HCT116 (cell line): Measurements from ENCODE around the gene DENND5A. TPM values are rescaled to one million over a fixed set of nuclear protein-coding genes. Genes with fewer than 3 reads are reported as not detected.

Experiments
- ATAC-seq: fragments of 200-7000 bp; cut with Tn5 transposase; 2 replicates; pipeline ENCODE4 v1.9.1; 2020; ENCODE audit warnings: mild to moderate bottlenecking, moderate library complexity
- BruUV-seq: library from RNA; stranded (reverse); fragments of 400-500 nt; replicated peaks from 2 replicates; lab custom pipeline; 2021; lab: Mats Ljungman, UMichigan
- CTCF ChIA-PET: fragments of 300-600 bp; sonication (Branson Sonifier 250); formaldehyde crosslinking; loops from one replicate; lab custom pipeline; 2021; ENCODE audit warnings: antibody characterized with exemption; lab: Charles Lee
- POLR2A ChIA-PET: fragments of 300-600, 350-600 bp; sonication (Branson Sonifier 250); formaldehyde crosslinking; loops from one replicate; lab custom pipeline; 2021; ENCODE audit warnings: antibody characterized with exemption; lab: Charles Lee
- RAD21 ChIA-PET, 2 experiments: fragments of 300-600 bp; sonication (Branson Sonifier 250); formaldehyde crosslinking; loops; one replicate each; lab custom pipeline; 2023; ENCODE audit warnings: low total read pairs in 2 of 2; ENCODE audit not compliant: uncharacterized antibody in 2 of 2, unreplicated experiment in 2 of 2, low non-redundant PET in 1 of 2; lab: Charles Lee
- DNase-seq: peaks from one replicate; pipeline ENCODE4 v3.0.0-alpha.2; 2010; ENCODE audit warnings: low read depth, low spot score
- H2AFZ ChIP-seq: fragments of 200-600 bp; shearing (Covaris generic), sonication (generic); 2 replicates; pipeline ENCODE4 v1.6.1; 2017; ENCODE audit warnings: low read depth, mixed run types, mixed read lengths, antibody characterized with exemption, low read length; ENCODE audit not compliant: poor library complexity, severe bottlenecking
- H3K27ac ChIP-seq: 2 replicates; pipeline ENCODE4 v1.5.1; 2012; ENCODE audit warnings: low read depth, low read length
- H3K27me3 ChIP-seq: fragments of 200-600 bp; sonication (generic); 2 replicates; pipeline ENCODE4 v1.6.1; 2016; ENCODE audit warnings: mixed run types, low read length, mixed read lengths; ENCODE audit not compliant: insufficient read depth
- H3K36me3 ChIP-seq, 2 experiments: fragments of 200-500 bp in 1 of 2; fragments of 200-600 bp in 1 of 2; sonication (Bioruptor generic) in 1 of 2; sonication (generic) in 1 of 2; 2 replicates each; pipeline versions ENCODE4 v1.5.1 to v1.6.1; 2014 to 2016; ENCODE audit warnings: low read length in 2 of 2, inconsistent platforms in 1 of 2, mixed read lengths in 1 of 2, mixed run types in 1 of 2; ENCODE audit not compliant: insufficient read depth in 2 of 2, control insufficient read depth in 1 of 2
- H3K4me1 ChIP-seq, 2 experiments: fragments of 200-600 bp in 1 of 2; sonication (generic) in 1 of 2; 2 replicates each; pipeline versions ENCODE4 v1.5.1 to v1.6.1; 2012 to 2017; ENCODE audit warnings: low read length in 2 of 2, inconsistent platforms in 1 of 2, mild to moderate bottlenecking in 1 of 2, mixed read lengths in 1 of 2, mixed run types in 1 of 2, moderate library complexity in 1 of 2; ENCODE audit not compliant: insufficient read depth in 2 of 2, control insufficient read depth in 1 of 2
- H3K4me2 ChIP-seq: fragments of 200-600 bp; sonication (generic); 2 replicates; pipeline ENCODE4 v1.6.1; 2017; ENCODE audit warnings: mixed run types, low read length, mixed read lengths
- H3K4me3 ChIP-seq, 2 experiments: fragments of 200-600 bp in 1 of 2; sonication (generic) in 1 of 2; replicated peaks in 1 of 2; 2 replicates each; pipeline ENCODE4 v1.5.1; 2011 to 2016; ENCODE audit warnings: low read length in 2 of 2, control low read depth in 1 of 2, low read depth in 1 of 2, mild to moderate bottlenecking in 1 of 2, mixed read lengths in 1 of 2, mixed run types in 1 of 2
- H3K79me2 ChIP-seq: fragments of 200-600 bp; sonication (generic); 2 replicates; pipeline ENCODE4 v1.6.1; 2017; ENCODE audit warnings: mild to moderate bottlenecking, mixed run types, low read length, moderate library complexity, mixed read lengths; ENCODE audit not compliant: insufficient read depth
- H3K9ac ChIP-seq: fragments of 200-600 bp; sonication (generic); 2 replicates; pipeline ENCODE4 v1.6.1; 2016; ENCODE audit warnings: low read length, mixed read lengths
- H3K9me2 ChIP-seq: fragments of 200-600 bp; sonication (generic), shearing (Covaris generic); 2 replicates; pipeline ENCODE4 v1.6.1; 2017; ENCODE audit warnings: mixed run types, mild to moderate bottlenecking, moderate library complexity; ENCODE audit not compliant: insufficient read depth
- H3K9me3 ChIP-seq, 2 experiments: fragments of 200-500 bp in 1 of 2; fragments of 200-600 bp in 1 of 2; sonication (Bioruptor generic) in 1 of 2; sonication (generic) in 1 of 2; 2 replicates each; pipeline ENCODE4 v1.6.1; 2014 to 2017; ENCODE audit warnings: low read length in 2 of 2, mixed read lengths in 2 of 2, inconsistent platforms in 1 of 2, low read depth in 1 of 2, mild to moderate bottlenecking in 1 of 2, mixed run types in 1 of 2, moderate library complexity in 1 of 2; ENCODE audit not compliant: control insufficient read depth in 1 of 2, insufficient read depth in 1 of 2
- H4K20me1 ChIP-seq: fragments of 200-600 bp; sonication (generic), shearing (Covaris generic); 2 replicates; pipeline ENCODE4 v1.6.1; 2017; ENCODE audit warnings: mixed run types, mild to moderate bottlenecking, moderate library complexity; ENCODE audit not compliant: insufficient read depth
- CBX3 ChIP-seq: IDR thresholded peaks from 2 replicates; pipeline ENCODE4 v1.6.1; 2012; ENCODE audit warnings: low read depth
- CEBPB ChIP-seq: IDR thresholded peaks from 2 replicates; pipeline ENCODE4 v1.6.1; 2012; ENCODE audit warnings: low read depth
- EZH2 ChIP-seq: fragments of 200-600 bp; sonication (generic); IDR thresholded peaks from 2 replicates; pipeline ENCODE4 v1.6.1; 2017; ENCODE audit warnings: antibody characterized with exemption, mixed run types
- EZH2phosphoT487 ChIP-seq: fragments of 200-600 bp; IDR thresholded peaks from 2 replicates; pipeline ENCODE4 v1.6.1; 2018; ENCODE audit warnings: antibody characterized with exemption, borderline replicate concordance
- FOSL1 ChIP-seq: IDR thresholded peaks from 2 replicates; pipeline ENCODE4 v1.6.1; 2012; ENCODE audit warnings: low read depth
- JUND ChIP-seq: IDR thresholded peaks from 2 replicates; pipeline ENCODE4 v1.6.1; 2012
- SIN3A ChIP-seq: IDR thresholded peaks from 2 replicates; pipeline ENCODE4 v1.6.1; 2012; ENCODE audit warnings: low read depth
- SP1 ChIP-seq: IDR thresholded peaks from 2 replicates; pipeline ENCODE4 v1.6.1; 2012; ENCODE audit warnings: low read depth
- SRF ChIP-seq: IDR thresholded peaks from 2 replicates; pipeline ENCODE4 v1.6.1; 2012; ENCODE audit warnings: low read depth
- TCF7L2 ChIP-seq: IDR thresholded peaks from 2 replicates; pipeline ENCODE4 v1.7.0; 2011; ENCODE audit warnings: borderline replicate concordance, inconsistent platforms; ENCODE audit not compliant: insufficient read depth, insufficient read length; ENCODE audit errors: extremely low read depth
- YY1 ChIP-seq: IDR thresholded peaks from 2 replicates; pipeline ENCODE4 v1.6.1; 2011; ENCODE audit warnings: low read length, low read depth, moderate library complexity, mild to moderate bottlenecking; ENCODE audit not compliant: insufficient replicate concordance; ENCODE audit errors: extremely low read depth
- intact Hi-C: fragments of 100-400 bp; cut with micrococcal nuclease; formaldehyde crosslinking; loops from 2 replicates; pipeline ENCODE4 v1.10.0; 2022
- total RNA-seq: library from RNA; stranded (reverse); gene quantifications from one replicate; pipeline ENCODE4 v1.2.1, GENCODE V29; 2021; ENCODE audit not compliant: unreplicated experiment
- TF ChIP-seq, protein P1 (sequence below): IDR thresholded peaks from 2 replicates; pipeline ENCODE4 v1.6.1; 2012
- TF ChIP-seq, protein P2 (sequence below): IDR thresholded peaks from 2 replicates; pipeline ENCODE4 v1.6.1; 2012; ENCODE audit warnings: low read depth
- TF ChIP-seq, protein P3 (sequence below): IDR thresholded peaks from 2 replicates; pipeline ENCODE4 v1.6.1; 2011; ENCODE audit warnings: mild to moderate bottlenecking, low read length, moderate library complexity; ENCODE audit not compliant: insufficient replicate concordance; ENCODE audit errors: extremely low read depth
- TF ChIP-seq, protein P4 (sequence below): IDR thresholded peaks from 2 replicates; pipeline ENCODE4 v1.6.1; 2012

DENND5A gene
- total RNA-seq, 1 experiment from 2014 or later = 48.6 TPM

DNA sequence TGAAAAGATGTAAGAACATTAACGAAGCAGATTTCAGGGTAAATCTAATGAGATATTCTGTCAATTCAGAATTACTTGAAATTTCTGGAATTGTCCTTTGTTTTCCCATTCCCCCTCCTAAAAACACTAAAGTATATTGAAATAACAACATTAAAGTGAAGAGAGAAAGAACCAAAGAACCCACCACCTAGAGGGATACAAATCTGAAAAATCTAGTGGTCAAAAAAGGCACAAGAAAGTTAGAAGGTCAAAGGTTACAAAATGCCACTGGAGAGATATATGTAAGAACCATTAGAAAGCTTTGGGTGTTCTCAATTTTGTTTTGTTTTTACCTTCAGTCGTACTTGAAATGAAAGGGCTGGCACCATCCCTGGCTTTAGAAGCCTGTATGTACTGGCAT lies 57.9 kb downstream of the DENND5A start:
- Histone ChIP-seq H3K79me2 (peaks cover 56% of the 10 kb centered on the region), H3K27ac (no peak overlapping the region), H3K9me2 (no peaks in the 10 kb centered on the region), H3K36me3 (peaks cover 4 to 11% of the 10 kb centered on the region in 2 experiments; a peak in 2 of 4 replicates), H3K27me3 (no peaks in the 10 kb centered on the region), H3K9me3 (no peaks in the 10 kb centered on the region), H3K9ac (no peak overlapping the region), H4K20me1 (peaks cover 5% of the 10 kb centered on the region; the same call in 1 of the 2 replicates), H2AFZ (no peak overlapping the region), H3K4me2 (no peak overlapping the region), H3K4me3 (no peak overlapping the region), H3K4me1 (peaks cover 13 to 32% of the 10 kb centered on the region in 2 experiments)
- intact Hi-C loops = no loop called here
- ChIA-PET RAD21 (no interaction called here), CTCF (no interaction called here), POLR2A (no interaction called here)
- no peak for TF ChIP-seq CBX3
- TF ChIP-seq, protein P1, sequence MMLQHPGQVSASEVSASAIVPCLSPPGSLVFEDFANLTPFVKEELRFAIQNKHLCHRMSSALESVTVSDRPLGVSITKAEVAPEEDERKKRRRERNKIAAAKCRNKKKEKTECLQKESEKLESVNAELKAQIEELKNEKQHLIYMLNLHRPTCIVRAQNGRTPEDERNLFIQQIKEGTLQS = no peak
- TF ChIP-seq YY1 = no peak
- TF ChIP-seq EZH2phosphoT487 = no peak
- TF ChIP-seq TCF7L2 = no peak
- no peak for TF ChIP-seq SP1
- no peak for TF ChIP-seq SIN3A
- TF ChIP-seq CEBPB = no peak
- no peak for TF ChIP-seq FOSL1
- TF ChIP-seq EZH2 = no peak
- TF ChIP-seq, protein P2, sequence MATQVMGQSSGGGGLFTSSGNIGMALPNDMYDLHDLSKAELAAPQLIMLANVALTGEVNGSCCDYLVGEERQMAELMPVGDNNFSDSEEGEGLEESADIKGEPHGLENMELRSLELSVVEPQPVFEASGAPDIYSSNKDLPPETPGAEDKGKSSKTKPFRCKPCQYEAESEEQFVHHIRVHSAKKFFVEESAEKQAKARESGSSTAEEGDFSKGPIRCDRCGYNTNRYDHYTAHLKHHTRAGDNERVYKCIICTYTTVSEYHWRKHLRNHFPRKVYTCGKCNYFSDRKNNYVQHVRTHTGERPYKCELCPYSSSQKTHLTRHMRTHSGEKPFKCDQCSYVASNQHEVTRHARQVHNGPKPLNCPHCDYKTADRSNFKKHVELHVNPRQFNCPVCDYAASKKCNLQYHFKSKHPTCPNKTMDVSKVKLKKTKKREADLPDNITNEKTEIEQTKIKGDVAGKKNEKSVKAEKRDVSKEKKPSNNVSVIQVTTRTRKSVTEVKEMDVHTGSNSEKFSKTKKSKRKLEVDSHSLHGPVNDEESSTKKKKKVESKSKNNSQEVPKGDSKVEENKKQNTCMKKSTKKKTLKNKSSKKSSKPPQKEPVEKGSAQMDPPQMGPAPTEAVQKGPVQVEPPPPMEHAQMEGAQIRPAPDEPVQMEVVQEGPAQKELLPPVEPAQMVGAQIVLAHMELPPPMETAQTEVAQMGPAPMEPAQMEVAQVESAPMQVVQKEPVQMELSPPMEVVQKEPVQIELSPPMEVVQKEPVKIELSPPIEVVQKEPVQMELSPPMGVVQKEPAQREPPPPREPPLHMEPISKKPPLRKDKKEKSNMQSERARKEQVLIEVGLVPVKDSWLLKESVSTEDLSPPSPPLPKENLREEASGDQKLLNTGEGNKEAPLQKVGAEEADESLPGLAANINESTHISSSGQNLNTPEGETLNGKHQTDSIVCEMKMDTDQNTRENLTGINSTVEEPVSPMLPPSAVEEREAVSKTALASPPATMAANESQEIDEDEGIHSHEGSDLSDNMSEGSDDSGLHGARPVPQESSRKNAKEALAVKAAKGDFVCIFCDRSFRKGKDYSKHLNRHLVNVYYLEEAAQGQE = no peak
- TF ChIP-seq SRF = no peak
- TF ChIP-seq, protein P3, sequence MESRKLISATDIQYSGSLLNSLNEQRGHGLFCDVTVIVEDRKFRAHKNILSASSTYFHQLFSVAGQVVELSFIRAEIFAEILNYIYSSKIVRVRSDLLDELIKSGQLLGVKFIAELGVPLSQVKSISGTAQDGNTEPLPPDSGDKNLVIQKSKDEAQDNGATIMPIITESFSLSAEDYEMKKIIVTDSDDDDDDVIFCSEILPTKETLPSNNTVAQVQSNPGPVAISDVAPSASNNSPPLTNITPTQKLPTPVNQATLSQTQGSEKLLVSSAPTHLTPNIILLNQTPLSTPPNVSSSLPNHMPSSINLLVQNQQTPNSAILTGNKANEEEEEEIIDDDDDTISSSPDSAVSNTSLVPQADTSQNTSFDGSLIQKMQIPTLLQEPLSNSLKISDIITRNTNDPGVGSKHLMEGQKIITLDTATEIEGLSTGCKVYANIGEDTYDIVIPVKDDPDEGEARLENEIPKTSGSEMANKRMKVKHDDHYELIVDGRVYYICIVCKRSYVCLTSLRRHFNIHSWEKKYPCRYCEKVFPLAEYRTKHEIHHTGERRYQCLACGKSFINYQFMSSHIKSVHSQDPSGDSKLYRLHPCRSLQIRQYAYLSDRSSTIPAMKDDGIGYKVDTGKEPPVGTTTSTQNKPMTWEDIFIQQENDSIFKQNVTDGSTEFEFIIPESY = no peak
- TF ChIP-seq, protein P4, sequence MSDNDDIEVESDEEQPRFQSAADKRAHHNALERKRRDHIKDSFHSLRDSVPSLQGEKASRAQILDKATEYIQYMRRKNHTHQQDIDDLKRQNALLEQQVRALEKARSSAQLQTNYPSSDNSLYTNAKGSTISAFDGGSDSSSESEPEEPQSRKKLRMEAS = no peak
- no peak for TF ChIP-seq JUND
- ATAC-seq (no peak), DNase-seq (no peak)
- no TSS peak for BruUV-seq
